Activated CD4-positive, CD25-positive, alpha-beta regulatory T cell treated with anti-CD3 and anti-CD28 coated beads, Interleukin-2, amount 50 U/mL, for 24 hours (primary cell): ENCODE data around the gene TUBB4A.
"Not testable (repeated sequence)": the region's sequence is repeated elsewhere in the genome, so short reads cannot be mapped to it uniquely, and the experiment has no call there.

ENCODE experiments used
- ATAC-seq, 2 donors: fragments of 150-1000 bp; cut with Tn5 transposase; one replicate each; pipeline ENCODE4 v1.10.0; 2021; ENCODE audit warnings: mild to moderate bottlenecking in 1 of 2, moderate library complexity in 1 of 2

Gene TUBB4A

GRCh38 chr19:6522712-6523111, 20.6 kb upstream of the TUBB4A start:
- no peak for ATAC-seq

GRCh38 chr19:6521718-6522646, 19.9 kb upstream of the TUBB4A start:
- peak; percentile 58 to 69 for ATAC-seq

DNA sequence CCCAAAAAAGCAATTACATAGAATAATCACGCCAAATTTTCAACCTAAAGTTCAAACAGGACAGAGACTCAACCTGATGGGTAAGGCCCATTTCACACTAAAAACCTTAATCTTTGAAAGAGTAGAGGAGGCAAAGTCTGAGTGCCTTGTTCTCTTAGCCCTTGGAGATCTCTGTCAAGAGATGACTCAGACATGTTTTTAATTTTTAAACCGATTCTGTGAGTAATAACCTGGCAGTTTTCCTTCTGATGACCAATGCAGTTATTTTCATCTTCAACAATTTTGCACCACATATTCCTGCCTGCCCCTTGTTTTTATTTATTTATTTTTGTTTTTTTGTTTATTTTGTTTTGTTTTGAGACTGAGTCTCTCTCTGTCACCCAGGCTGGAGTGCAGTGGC, 17.2 kb upstream of the TUBB4A start:
- ATAC-seq, result peak in 1 of 2 donors; percentile 24

- no peak for ATAC-seq
Observed at GRCh38 chr19:6518145-6518911, 16.2 kb upstream of the TUBB4A start.

DNA sequence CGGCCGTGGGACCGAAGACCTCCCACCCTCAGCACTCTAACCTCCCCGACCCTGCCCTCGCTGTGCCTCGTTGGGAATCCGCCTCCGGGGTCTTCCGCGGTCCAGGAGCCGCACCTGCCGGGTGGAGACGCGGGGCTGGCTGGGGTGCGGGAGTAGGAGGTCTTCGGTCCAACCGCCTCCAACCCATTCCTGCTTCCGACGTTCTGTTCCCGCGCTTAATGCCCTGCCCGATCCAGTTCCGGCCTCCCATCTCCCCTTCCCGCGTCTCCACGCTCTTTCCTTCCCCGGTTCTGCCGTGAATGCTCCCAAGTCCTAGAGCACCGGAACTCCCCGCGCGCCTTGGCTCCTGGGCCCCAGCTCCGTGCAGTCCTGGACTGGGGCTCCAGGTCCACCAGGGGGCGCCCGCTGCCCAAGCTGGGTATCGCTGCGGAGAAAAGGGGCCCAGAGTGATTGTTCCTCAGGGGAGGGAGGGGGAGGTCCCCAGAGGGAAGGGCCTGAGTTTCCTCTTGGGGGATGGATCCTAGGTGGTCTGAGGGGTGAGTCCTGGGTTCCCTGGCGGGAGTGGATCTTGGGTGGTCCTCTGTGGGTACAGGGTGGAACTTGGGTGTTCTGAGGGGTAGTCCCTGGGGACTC, 14.7 kb upstream of the TUBB4A start:
- peak; percentile 87 to 91 for ATAC-seq

DNA sequence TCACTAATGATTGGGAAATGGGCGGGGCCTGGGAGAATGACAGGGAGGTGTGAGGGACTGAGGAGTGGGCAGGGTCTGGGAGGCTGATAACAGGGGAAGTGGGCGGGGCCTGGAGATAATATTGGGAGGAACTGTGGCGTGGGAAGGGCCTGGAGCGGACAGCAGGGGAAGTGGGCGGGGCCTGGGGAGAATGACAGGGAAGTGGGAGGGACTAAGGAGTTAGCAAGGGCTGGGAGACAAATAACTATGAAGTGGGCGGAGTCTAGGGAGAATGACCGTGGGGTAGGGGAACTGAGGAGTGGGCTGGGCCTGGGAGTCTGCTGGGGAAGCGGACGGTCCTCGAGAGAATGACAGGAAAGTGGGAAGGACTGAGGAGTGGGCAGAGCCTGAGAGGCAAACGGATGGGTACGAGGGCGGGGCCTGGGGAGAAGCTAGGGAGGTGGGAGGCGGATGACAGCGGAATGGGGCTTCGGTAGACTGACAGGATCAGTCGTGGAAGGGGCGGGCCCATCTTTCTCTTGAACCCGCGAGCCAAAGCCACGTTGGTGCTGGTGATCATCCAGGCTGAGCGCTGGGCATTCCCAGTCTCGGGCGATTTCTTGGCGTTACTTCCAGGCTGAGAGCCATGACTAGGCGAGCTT, 14.0 kb upstream of the TUBB4A start:
- peak; percentile 55 to 66 for ATAC-seq

GRCh38 chr19:6514926-6515544, 12.9 kb upstream of the TUBB4A start:
- no peak for ATAC-seq

- no peak for ATAC-seq
Observed at GRCh38 chr19:6514089-6514488, 12.0 kb upstream of the TUBB4A start.

DNA sequence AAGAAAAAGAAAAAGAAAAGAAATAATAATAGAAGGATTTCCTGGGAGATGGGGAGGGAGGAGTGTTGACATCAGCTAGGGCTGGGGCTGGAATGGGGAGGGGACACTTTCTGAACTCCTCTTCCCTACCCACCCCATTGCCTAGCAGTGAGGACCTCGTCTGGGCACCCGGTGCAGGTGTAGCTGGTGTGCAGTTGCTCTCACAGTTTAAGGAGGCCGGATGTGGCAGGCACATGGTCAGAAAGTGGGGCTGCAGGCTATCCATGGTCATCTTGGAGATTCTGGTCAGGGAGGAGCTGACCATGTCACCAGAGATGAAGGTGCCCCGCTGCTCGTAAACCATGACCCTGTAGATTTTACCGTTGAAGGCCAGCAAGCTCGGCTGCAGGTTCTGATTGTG, 8.5 kb upstream of the TUBB4A start:
- ATAC-seq, result no peak

DNA sequence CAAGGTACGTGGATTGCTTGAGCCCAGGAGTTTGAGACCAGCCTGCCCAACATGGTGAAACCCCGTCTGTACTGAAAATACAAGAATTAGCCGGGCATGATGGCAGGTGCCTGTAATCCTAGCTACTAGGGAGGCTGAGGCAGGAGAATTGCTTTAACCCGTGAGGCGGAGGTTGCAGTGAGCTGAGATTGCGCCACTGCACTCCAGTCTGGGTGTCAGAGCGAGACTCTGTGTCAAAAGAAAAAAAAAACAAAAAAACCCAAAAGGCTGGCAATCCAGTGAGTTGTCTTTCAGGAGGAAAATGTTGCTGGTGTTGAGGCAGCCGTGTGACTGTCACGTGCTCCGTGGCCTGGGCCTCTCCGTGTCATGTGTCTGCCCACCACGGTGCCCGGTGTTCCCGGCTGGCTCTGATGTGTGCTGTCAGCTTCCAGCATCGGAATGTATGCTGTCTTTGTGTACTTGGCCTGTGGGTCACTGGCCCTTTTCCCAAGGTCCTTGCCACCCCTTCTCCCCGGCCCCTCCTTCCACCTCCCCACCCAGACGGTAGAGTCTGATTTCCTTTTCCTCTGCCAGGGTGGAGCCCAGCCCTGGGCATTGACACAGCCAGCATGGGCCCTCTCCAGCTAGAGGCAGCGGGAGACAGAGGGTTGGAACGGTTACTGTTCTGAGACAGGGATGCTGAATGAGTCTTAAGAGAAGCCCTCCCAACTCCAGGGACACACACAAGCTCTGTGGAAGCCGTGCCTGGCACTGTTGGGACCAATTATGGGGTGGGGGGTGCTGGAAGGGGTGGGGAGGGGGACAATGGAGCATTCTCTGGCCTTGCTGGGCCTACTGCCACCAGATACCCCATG, 7.2 kb upstream of the TUBB4A start:
- no peak for ATAC-seq

- not testable (repeated sequence) for ATAC-seq
Observed at GRCh38 chr19:6508028-6508771, 6.1 kb upstream of the TUBB4A start.

GRCh38 chr19:6503407-6504201, 1.5 kb upstream of the TUBB4A start:
- ATAC-seq, result no peak

- ATAC-seq, result no peak
Observed at GRCh38 chr19:6500837-6501739, 1.0 kb downstream of the TUBB4A start.

GRCh38 chr19:6499052-6499790, 2.9 kb downstream of the TUBB4A start:
- no peak for ATAC-seq

GRCh38 chr19:6498294-6499036, 3.6 kb downstream of the TUBB4A start:
- ATAC-seq, result no peak

DNA sequence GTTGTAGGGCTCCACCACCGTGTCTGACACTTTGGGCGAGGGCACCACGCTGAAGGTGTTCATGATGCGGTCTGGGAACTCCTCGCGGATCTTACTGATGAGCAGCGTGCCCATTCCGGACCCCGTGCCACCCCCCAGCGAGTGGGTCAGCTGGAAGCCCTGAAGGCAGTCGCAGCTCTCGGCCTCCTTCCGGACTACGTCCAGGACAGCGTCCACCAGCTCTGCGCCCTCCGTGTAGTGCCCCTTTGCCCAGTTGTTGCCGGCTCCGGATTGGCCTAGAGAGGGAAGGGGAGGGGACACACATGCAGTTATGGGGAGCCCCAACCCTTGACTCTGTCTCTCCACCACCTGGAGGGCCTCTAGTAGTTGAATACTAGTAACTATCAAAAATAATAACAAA, 6.2 kb downstream of the TUBB4A start:
- ATAC-seq, result no peak

DNA sequence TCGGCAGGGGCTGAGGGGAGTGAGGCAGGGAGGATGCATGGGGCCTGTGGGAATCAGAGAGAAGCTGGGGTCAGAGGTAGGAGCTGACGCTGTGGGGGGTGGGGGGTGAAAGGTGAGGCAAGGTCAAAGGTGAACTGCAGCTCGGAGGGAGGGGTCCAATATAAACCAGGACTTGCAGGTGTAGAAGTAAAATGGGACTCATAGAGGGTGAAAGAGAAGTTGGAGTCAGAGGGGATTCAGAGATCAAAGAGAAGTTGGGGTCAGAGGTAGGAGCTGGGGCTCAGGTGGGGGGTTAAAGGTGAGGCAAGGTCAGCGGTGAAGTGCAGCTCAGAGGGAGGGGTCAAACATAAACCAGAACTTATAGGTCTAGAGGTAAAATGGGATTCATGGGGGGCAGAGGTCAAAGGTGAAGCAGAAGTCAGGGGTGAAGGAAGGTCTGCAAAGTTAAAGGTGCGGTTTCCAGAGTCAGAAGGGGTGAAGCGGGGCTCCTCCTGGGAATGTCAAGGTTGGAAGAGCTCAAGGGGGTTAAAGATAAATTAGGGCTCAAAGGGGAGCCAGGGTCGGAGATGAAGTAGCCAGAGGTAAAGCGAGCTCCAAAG, 7.6 kb downstream of the TUBB4A start:
- no peak for ATAC-seq
